Activated CD8-positive, alpha-beta memory T cell treated with anti-CD3 and anti-CD28 coated beads, Interleukin-2, amount 50 U/mL, for 4 hours (primary cell): Measurements from ENCODE around the gene GFOD2.

Experiments
- DNase-seq: peaks from one replicate; pipeline ENCODE4 v3.0.0-alpha.2; 2020

GFOD2 gene

DNA sequence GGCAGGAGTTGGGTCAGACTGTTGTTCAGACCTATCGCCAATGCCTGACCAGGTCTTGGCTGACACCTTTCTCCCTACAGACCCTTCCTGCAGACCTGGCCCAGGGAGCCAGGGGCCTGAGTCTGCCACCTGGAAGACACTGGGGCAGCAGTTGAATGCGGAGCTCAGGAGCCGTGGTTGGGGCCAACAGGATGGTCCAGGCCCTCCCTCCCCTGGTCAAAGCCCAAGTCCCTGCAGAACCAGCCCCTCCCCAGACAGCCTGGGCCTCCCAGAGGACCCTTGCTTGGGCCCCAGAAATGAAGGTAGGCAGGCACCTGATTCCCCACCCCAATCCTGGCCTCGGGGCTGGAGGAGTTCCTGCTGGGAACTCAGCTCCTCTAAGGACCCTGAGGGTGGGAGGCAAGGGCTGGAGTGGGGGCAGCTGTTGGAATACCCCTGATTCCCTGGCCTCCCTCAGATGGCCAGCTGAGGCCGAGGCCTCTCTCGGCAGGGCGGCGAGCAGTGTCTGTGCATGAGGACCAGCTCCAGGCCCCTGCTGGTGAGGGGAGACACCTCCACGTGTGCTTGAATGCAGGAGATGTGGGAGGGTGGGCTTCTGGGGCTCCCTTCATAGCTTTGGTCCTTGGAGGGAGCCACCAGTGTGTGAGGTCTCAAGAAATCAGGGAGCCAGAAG lies 62.6 kb downstream of the GFOD2 start:
- DNase-seq = no peak

DNA sequence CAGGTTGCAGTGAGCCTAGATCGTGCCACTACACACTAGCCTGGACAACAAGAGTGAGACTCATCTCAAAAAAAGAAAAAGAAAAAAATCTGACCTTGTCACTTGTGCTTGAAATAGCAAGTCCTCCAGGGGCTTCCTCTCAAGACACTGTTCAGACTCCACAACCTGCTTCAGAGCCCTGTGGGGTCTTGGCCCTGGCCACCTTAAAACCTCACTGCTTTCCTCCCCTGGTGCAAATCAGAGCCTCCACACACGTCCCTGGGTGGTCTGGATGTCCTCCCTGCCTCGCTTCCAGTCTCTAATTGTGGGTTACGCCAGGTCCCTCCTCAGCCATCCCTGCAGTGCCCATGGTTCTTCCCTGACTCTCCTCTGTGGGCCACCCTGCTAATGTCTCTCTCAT lies 63.8 kb downstream of the GFOD2 start:
- no peak for DNase-seq

DNA sequence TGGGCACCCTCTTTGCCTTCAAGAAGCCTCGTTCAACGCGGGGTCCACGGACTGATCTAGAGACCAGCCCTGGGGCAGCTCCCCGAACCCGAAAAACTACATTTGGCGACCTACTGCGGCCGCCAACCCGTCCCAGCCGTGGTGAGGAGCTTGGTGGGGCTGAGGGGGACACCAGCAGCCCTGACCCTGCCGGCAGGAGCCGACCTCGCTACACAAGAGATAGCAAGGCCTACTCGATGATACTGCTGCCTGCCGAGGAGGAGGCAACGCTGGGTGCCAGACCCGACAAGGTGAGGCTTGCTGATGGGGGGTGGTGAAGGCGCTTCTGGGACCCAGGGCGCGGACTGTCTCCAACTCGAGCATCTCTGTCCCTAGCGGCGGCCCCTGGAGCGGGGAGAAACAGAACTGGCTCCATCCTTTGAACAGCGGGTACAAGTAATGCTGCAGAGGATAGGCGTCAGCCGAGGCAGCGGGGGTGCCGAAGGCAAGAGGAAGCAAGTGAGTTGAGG lies 64.7 kb downstream of the GFOD2 start:
- DNase-seq = no peak

DNA sequence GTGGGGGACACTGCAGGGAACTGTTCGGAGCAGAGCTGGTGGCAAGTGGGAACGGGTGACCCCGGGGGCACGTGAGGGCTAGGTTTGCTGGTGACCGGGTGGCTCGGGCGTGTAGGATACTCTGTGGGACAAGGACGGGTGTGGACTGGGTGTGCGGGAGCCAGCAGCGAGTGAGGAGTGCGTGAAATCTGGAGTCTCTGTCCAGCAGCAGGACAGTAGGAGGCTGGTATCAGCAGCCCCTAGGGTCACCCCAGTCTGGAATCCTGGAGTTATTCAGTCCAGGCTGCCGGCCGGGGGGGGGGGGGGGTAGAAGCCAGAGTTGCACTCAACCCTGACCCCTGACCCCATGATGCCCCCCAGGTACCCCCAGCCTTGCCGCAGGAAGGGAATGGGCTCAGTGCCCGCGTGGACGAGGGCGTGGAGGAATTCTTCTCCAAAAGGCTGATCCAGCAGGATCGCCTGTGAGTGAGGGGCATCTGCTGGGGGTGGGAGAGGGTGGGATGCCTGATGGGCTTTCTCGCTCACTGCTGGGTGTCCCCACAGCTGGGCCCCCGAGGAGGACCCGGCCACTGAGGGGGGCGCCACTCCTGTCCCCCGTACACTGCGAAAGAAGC lies 65.2 kb downstream of the GFOD2 start:
- DNase-seq = no peak

DNA sequence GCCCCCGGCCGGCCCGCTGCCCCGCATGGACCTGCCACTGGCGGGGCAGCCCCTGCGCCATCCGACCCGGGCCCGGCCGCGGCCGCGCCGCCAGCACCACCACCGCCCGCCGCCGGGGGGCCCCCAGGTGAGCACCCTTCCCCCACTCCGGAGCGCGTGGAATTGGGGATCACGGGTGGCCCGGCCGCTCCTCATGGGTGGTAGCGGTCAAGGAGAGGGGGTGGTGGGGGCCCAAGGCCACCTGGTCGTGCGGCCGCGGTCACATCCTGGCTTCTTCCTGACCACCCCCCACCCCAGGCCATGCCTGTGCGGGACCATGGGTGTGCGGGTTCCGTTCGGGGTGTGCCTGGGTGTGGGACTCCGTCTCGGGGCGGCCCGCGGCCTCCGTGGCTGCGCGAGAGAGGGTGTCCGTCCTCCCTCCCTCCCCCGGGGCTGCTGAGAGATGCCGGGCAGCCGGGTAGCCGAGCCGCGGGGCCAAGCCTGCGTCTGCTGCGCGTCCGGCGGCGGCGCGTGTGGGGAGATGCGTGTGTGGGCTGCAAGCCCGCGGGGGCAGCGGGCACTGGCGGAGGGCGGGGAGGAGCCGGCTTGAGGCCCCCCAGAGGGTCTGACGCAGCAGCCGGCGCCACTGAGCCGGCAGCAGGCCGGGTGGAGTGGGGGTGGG lies 65.9 kb downstream of the GFOD2 start:
- DNase-seq = no peak

DNA sequence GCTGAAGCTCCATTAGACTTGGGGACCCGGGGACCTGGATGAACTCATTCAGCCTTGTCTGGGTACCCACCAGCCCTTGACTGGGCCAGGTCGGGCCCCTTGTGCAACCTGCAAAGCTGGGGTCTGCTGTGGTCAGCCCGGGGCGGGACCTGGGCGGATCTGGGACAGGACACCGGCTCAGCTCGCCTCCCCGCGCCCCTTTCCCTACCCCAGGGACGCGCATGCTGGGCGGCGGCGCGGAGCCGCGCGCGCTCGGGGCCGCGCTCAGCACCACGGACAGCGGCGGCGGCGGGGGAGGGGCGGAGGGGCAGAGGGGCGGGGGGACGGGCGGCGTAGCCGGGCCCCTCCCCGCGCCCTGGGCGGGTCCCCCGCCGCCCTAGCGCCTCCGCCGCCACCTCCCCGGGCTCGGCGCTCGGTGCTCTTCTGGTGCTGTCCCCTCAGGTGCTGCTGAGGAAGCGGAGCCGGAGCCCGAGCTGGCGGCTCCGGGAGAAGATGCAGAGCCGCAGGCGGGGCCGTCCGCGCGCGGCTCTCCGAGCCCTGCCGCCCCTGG lies 66.5 kb downstream of the GFOD2 start:
- no peak for DNase-seq

DNA sequence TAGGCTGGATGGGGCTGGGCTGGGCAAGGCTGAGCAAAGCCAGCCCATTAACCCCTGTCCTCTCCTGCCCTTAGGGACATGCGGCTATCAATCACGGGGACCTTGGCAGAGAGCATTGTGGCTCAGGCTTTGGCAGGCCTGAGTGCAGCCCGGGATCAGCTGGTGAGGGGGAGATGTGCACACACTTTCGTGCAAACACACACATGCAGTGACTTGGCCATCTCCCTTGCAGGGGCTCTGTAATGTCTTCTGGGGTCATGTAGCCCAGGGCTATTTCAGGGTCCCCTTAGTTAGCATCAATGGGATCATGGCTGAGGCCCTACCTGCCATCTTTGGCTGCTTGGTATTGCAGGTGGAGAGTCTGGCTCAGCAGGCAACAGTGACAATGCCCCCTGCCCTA lies 67.3 kb downstream of the GFOD2 start:
- no peak for DNase-seq

DNA sequence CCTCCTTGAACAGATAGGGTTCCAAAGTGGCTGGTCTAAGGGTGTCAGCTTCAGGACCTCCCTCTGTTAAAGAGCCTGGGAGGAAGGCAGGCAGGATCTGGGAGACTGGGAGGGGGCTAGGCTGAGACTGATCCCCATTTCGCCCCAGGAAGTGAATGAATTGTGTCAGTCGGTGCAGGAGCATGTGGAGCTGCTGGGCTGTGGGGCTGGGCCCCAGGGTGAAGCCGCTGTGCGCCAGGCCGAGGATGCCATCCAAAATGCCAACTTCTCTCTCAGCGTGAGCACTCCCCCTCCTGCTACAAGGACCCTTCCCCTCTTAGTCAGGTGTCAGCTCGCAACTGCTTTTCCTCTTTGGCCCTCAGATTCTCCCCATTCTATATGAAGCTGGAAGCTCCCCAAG lies 68.1 kb downstream of the GFOD2 start:
- no peak for DNase-seq

DNA sequence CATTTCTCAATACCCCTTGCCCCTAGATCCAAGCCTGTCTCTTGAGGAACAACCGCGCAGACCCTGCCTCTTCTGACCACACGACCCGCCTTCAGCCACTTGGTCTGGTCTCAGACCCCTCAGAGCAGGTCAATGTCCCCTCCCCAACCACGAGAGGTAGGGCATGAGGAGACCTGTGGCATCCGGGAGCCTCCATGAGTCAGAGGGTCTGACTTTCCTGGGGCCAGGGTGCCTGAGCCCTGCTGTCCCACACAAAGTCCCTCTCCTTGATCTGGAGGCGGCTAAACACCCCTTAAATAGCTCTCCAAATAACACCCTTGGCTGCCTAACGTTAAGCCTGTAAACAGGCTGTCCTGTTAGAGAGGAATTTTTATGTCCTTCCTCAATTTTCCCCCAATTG lies 69.1 kb downstream of the GFOD2 start:
- no peak for DNase-seq

DNA sequence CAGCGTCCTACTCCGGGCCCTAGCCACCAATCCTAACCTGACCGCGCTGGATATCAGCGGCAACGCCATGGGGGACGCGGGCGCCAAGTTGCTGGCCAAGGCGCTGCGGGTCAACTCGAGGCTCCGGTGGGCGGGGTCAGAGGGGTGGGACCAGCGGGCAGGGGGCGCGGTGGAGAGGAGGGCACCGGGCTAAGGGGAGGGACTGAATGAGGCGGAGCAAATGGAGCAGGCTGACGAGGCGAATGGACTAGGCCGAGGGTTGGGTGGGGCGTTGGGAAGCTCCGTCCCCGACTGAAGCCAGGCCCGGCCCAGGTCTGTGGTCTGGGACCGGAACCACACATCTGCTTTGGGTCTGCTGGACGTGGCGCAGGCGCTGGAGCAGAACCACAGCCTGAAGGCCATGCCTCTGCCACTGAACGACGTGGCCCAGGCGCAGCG lies 69.6 kb downstream of the GFOD2 start:
- no peak for DNase-seq

DNA sequence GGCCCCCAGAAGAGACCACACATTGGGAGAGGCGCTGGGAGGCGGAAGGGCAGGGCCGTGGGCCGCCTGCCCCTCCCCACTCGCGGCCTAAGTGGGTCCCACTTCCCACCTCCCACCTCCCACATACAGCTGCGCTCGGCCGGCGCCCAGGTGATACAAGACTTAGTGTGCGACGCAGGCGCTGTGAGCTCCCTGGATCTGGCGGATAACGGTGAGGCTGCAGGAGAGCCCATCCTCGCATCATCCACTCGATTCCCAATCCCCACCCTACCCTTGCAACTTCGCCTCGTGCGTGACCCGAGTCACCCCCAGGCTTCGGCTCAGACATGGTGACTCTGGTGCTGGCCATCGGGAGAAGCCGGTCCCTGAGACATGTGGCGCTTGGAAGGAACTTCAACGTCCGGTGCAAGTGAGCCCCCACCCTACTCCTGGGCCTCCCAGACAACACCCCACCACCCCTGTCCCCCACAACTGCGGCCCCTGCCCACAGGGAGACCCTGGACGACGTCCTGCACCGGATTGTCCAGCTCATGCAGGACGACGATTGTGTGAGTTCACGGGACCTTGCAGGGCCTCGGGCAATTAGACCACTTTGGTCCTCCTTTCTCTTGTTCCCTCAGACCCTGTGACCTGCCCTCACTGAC lies 70.2 kb downstream of the GFOD2 start:
- no peak for DNase-seq

DNA sequence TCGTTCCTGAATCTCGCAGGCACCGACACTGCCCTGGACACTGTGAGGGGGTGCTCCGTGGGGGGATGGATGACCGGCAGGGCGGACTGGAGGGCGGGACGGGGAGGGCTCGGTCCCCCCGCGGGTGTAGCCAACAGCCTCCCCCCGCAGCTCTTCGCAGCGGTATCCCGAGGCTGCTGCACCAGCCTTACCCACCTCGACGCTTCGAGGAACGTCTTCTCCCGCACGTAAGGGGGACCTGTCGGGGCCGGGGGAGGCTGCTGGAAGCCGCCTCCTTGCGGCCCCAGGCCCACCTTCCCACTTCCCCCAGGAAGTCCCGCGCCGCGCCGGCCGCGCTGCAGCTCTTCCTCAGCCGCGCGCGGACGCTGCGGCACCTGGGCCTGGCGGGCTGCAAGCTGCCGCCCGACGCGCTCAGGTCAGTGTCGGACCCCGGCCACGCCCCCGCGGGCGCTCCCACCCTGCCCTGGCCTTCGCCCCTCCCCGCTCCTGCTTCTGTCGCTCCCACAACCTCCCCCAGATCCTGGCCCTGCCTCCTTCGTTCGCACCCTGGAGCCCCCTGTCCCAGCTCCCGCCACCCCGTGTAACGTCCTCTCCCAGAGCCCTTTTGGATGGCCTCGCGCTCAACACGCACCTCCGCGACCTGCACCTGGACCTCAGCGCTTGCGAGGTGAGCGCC lies 70.9 kb downstream of the GFOD2 start:
- no peak for DNase-seq

DNA sequence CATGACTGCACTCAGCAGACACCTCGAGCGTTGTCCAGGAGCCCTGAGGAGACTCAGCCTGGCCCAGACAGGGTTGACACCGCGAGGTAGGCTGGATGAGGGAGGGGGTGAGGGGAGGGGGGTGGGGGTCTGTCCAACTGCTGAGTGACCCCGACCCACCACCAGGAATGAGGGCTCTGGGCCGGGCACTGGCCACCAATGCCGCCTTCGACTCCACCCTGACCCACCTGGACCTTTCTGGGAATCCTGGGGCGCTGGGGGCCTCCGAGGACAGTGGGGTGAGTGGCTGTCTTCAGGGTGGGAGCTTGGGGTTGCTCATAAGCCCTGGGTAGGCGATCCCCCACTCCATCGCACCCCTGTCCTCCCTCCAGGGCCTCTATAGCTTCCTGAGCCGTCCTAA lies 71.4 kb downstream of the GFOD2 start:
- no peak for DNase-seq

DNA sequence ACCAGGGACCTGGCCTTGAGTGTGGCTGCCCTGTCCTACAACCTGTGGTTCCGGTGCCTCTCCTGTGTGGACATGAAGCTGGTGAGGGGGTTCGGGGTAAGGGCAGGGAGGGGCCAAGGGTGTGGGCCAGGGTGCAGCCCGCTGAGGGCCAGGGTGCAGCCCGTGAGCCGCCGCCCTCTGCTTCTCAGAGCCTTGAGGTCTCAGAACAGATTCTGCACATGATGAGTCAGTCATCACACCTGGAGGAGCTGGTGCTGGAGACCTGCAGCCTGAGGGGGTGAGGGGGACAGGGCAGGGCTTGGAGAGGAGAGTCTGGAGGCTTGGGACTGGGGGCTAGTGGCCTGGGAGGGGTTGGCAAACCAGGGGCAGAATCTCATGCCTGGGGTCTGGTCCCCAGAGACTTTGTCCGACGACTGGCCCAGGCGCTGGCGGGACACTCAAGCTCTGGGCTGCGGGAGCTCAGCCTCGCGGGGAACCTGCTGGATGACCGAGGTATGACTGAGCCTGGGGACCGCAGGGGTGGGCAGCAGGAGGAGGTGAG lies 71.9 kb downstream of the GFOD2 start:
- DNase-seq = no peak

DNA sequence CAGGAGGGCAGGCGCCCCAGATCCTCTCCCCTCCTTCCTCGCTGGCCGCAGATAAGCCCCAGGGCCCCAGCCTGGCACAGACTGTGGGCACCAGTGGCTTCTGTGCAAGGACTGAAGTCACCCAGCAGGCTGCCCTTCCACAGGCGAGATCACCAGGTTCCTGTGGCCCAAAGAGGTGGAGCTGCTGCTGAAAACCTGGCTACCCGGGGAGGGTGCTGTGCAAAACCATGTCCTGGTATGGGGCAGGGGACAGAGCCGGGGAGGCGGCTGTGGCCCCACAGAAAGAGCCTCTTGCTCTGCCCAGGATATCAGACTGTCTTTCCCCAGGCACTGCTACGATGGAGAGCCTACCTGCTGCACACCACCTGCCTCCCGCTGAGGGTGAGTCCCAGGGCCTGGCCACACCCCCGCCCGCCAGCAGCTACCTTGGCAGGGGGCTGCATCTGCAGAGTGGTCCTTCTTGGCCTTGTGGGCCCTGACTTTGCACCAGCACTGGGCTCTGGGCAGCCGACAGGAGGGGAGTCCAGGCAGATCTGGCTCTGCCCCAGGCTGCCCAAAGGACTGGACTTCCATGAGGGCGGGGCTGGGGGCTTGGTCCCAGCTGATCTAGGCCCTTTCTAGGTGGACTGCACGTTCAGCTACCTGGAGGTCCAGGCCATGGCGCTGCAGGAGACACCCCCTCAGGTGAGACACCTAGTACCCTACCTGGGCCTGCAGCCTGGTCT lies 73.6 kb downstream of the GFOD2 start:
- DNase-seq = no peak

DNA sequence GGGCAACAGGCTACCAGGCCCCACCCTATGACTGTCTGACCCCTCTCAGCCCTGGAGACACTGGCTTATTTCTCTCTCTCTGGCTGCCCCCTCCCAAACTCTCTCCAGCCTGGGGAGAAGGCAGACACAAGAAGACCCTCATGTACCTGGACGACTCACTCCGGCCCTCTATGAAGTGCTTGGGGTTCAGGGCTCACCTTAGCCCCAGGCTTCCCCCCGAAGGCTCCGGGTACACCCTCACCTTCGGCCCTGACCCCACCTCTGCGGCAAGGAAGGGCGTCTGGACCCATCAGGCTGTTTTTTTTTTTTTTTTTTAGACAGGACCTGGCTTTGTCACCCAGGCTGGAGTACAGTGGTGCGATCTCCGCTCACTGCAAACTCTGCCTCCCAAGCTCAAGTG lies 75.1 kb downstream of the GFOD2 start:
- no peak for DNase-seq

DNA sequence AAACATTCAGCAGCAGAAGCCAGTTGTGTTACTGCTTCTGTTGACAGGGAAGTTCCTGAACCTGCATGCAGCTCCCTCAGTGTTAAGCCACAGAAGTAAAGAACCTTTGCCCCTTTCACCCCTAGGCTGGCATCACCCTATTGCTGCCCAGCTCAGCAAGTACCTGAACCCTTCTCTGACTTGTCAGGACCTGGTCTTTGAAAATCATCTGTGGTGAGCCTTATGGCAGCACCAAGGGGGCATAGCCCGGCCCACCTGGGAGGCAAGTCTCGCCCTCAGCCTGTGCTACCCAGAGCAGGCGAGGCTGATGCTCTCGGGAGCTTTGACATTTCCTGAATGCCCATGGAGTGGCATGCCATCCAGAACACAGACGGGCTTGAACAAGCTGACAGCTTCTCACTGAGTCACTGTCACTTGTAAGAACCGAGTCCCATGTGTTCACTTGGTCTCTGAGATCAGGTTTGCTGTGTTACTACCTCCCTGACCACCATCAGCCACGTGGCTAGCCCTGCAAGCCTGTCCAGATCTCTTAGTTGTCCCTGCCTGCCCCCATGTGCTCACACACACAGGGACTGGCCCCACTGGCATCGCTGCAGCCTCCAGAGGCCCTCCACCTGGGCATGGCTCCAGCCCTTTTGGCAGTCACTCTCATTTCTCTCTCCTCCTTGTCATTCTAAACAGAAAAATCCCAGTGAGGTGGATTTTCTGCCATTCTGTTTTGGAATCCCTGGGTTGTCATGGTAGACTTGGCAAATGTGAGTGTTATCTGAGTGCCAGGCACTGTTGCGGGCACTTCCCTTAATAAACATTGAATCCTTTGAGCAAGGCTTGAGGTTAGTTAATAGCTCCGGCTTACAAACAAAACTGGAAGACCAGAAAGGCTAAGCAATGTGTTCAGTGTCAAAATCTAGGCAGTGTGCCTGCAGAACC lies 77.1 kb downstream of the GFOD2 start:
- no peak for DNase-seq

DNA sequence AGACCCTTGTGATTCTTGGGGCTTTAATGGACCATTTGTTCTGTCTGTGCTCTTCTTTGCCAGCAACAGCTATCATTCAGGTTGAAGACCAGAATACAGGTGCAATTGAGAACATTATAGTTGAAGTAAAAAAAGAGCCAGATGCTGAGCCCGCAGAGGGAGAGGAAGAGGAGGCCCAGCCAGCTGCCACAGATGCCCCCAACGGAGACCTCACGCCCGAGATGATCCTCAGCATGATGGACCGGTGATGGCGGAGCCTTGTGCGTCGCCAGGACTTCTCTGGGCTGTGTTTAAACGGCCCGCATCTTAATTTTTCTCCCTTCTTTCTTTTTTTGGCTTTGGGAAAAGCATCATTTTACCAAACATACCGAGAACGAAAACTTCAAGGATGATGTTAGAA lies 81.5 kb downstream of the GFOD2 start:
- no peak for DNase-seq

DNA sequence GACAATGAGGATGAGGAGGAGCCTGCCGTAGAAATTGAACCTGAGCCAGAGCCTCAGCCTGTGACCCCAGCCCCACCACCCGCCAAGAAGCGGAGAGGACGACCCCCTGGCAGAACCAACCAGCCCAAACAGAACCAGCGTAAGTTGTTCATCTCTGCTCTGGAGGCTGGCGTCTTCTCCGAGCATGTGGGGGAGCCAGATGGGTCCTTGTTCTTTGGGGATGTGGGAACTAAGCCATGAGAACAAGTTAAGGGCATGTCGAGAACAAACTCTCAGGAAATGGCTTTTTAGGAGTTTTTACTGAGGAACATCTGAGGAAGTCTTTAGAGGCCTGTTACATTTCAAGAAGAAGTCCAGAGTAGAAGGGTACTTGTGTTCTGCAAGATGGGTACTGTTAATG lies 82.4 kb downstream of the GFOD2 start:
- no peak for DNase-seq

DNA sequence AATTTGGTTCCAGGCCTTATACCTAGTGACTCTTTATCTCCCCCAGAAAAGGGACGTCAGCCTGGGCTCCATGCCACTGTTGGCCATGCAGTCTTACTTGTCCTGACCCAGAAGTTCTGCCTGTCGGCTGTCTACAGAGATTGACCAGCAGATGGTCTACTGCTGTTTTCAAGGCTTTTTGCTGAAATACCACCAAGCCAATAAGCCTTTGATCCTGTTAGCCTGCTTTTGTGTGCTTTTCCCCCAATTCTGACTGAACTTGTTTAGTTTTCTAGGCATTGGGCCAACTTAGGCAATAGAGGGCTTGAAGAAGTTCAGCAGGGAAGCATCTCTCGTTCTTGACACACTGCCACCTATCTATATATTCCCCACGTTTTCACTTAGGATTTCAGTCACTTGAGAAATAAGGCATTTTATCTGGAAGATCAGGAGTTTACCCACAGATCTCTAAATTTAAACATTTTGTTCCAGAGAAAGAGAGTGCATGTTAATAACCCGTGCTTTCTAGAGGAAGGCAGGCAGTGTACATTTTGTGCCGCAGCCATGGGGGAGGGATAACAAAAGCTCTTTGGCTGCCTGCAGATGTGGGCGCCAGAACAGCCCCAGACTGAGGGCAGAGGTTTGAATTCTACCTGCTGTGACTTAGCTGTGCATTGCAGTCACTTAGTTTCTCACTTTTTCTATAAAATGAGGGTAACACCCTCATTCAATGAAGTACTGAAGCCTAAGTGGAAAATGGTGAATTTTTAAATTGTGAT lies 86.5 kb downstream of the GFOD2 start:
- DNase-seq = no peak
